Heart left ventricle (tissue), 16 donors: Measurements from ENCODE around the gene BMP10. TPM values are rescaled to one million over a fixed set of nuclear protein-coding genes. Genes with fewer than 3 reads are reported as not detected.

Source experiments
- ATAC-seq, 4 donors: fragments of 200-7000 bp; cut with Tn5 transposase; one replicate each; pipeline ENCODE4 v1.9.1; 2020 to 2022; ENCODE audit warnings: moderate library complexity in 4 of 4, mild to moderate bottlenecking in 3 of 4, moderate number of reproducible peaks in 1 of 4
- DNase-seq, 5 donors: peaks; one replicate each; pipeline ENCODE4 v3.0.0-alpha.2; 2020
- H3K27ac ChIP-seq, 12 donors: fragments of 200-600 bp; sonication (generic) in 4 of 12; one replicate each; pipeline versions ENCODE4 v1.5.0 to v1.8.0; 2016 to 2022; ENCODE audit warnings: mild to moderate bottlenecking in 2 of 12
- H3K27me3 ChIP-seq, 9 donors: fragments of 200-600 bp; sonication (generic) in 2 of 9; one replicate each; pipeline versions ENCODE4 v1.5.1 to v1.8.0; 2016 to 2022; ENCODE audit warnings: mild to moderate bottlenecking in 3 of 9
- H3K36me3 ChIP-seq, 9 donors: fragments of 200-600 bp; sonication (generic) in 2 of 9; one replicate each; pipeline versions ENCODE4 v1.5.0 to v1.8.0; 2018 to 2022; ENCODE audit warnings: mild to moderate bottlenecking in 2 of 9
- H3K4me1 ChIP-seq, 12 donors: fragments of 200-600 bp; sonication (generic) in 4 of 12; one replicate each; pipeline versions ENCODE4 v1.5.0 to v1.8.0; 2016 to 2022; ENCODE audit warnings: mild to moderate bottlenecking in 3 of 12
- H3K4me3 ChIP-seq, 12 donors: fragments of 200-600 bp; sonication (generic) in 4 of 12; one replicate each; pipeline versions ENCODE4 v1.5.0 to v1.8.0; 2017 to 2022; ENCODE audit warnings: mild to moderate bottlenecking in 9 of 12, moderate library complexity in 4 of 12
- H3K9me3 ChIP-seq, 12 donors: fragments of 200-600 bp; sonication (generic) in 4 of 12; one replicate each; pipeline versions ENCODE4 v1.5.0 to v1.8.0; 2016 to 2022; ENCODE audit warnings: mild to moderate bottlenecking in 1 of 12
- POLR2A ChIP-seq, 2 donors: fragments of 450-650 bp; IDR thresholded peaks; one replicate each; pipeline ENCODE4 v1.6.1; 2017; ENCODE audit warnings: antibody characterized with exemption in 2 of 2, mild to moderate bottlenecking in 2 of 2, moderate library complexity in 2 of 2
- WGBS, 4 donors: extraction: QIAGEN DNeasy Blood & Tissue Kit in 2 of 4; methylation state at CpG; one replicate each; pipeline versions ENCODE4 v1.1.5 to v1.1.7; 2013 to 2018; 5-methylcytosine and 5-hydroxymethylcytosine counted together
- intact Hi-C, 10 donors: fragments of 100-400 bp; cut with DNase I; formaldehyde crosslinking; loops; one replicate each; pipeline versions ENCODE4 v1.11.1 to v1.14.2; 2022
- polyA plus RNA-seq, 2 donors: library from polyadenylated mRNA; stranded (reverse); fragments of 200-250 nt; gene quantifications; one replicate each; pipeline ENCODE4 v1.2.3, GENCODE V29; 2013
- total RNA-seq, 9 donors: library from RNA; depleted of rRNA in 2 of 9; stranded (reverse); fragments of >200 nt in 2 of 9; fragmentation: NEBNext Ultra II Directional in 3 of 9; extraction: Animal tissue kit (Norgen Biotek cat#: 25700) in 3 of 9; gene quantifications; one replicate each; pipeline versions ENCODE4 v1.1.0 to v1.2.4, GENCODE V29; 2016 to 2023
- TF ChIP-seq, protein P1 (sequence below), 12 donors: fragments of 200-600 bp; sonication (generic) in 4 of 12; IDR thresholded peaks; one replicate each; pipeline versions ENCODE4 v1.5.0 to v1.8.0; 2018 to 2022; ENCODE audit warnings: antibody characterized with exemption in 12 of 12, mild to moderate bottlenecking in 5 of 12
- donor health status: ischemic (EF 13 %, LVEDD 7.1; RV severe dilation, severe dysfunction).
- donor health status: healthy with polysubstance abuse.
- donor health status: DM: no; HTN: yes; CAD: no.
- donor health status: DM: no; HTN: no; CAD: no.
- donor health status: ischemic (EF 25% LVEDD 6.9; RV normal size, moderate dysfunction).
- donor health status: ischemic (EF 25% LVEDD 5.7; RV mildly dilated, moderate dysfunction).
- donor health status: healthy.
- donor health status: DM: yes; HTN: yes; CAD: no.
- donor health status: ischemic (EF 35%, LVEDD 5.7; RV mildly dilated, moderate dysfunction).
- donor health status: nonischemic (EF 11% LVEDD 7.7; RV severe dilation, severe dysfunction).
- donor health status: DM: yes; HTN: yes; CAD: no.
- donor health status: PGD.
- donor health status: ischemic (EF 29% LVEDD 5.4; RV normal size, mild dysfunction).
- donor health status: nonischemic (EF 23%, LVEDD 6.1; RV moderate dilation, normal function).

Gene BMP10
- total and polyA plus RNA-seq, 11 donors = 0.15 to 5.9 (median 1.7) TPM; not detected in 7

DNA sequence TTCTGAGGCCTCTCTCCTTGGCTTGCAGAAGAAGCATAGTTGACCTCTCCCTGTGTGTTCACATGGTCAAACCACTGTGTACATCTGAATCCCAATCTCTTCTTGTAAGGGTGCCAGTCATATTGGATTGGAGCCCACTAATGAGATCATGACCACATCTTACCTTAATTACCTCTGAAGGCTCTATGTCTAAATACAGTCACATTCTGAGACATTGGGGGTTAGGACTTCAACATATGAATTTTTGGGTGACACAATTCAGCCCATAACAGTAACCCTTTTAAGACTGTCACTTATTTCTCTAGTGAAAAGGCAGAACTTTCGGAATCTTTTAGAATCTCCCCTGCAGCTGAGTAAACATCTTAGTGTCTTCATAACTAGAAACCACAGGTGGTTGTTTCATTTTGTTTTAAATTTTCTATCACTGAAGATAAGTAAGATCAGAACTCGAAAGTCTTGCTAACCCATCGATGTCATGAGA is 33.3 kb downstream of the BMP10 start:
- H3K36me3 ChIP-seq = no peaks in the 10 kb centered on the region
- no peak for TF ChIP-seq POLR2A (IDR thresholded peaks at IDR 0.05)
- TF ChIP-seq, protein P1, sequence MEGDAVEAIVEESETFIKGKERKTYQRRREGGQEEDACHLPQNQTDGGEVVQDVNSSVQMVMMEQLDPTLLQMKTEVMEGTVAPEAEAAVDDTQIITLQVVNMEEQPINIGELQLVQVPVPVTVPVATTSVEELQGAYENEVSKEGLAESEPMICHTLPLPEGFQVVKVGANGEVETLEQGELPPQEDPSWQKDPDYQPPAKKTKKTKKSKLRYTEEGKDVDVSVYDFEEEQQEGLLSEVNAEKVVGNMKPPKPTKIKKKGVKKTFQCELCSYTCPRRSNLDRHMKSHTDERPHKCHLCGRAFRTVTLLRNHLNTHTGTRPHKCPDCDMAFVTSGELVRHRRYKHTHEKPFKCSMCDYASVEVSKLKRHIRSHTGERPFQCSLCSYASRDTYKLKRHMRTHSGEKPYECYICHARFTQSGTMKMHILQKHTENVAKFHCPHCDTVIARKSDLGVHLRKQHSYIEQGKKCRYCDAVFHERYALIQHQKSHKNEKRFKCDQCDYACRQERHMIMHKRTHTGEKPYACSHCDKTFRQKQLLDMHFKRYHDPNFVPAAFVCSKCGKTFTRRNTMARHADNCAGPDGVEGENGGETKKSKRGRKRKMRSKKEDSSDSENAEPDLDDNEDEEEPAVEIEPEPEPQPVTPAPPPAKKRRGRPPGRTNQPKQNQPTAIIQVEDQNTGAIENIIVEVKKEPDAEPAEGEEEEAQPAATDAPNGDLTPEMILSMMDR (IDR thresholded peaks at IDR 0.05) = no peak
- 60 to 83% (median 77%) methylated on average over 3 of the region's 3 CpGs for WGBS, 4 donors
- H3K27me3 ChIP-seq = no peaks in the 10 kb centered on the region
- intact Hi-C loops = loop anchor here in 8 of 10 donors (1.0 to 10.0 kb wide), 6 partner anchors 63 to 87 kb away; no protein-coding TSS in a partner anchor
- no peaks in the 10 kb centered on the region for H3K9me3 ChIP-seq
- ATAC-seq = no peak
- no peak overlapping the region for H3K27ac ChIP-seq
- DNase-seq = no peak
- H3K4me1 ChIP-seq = peaks cover 0 to 47% (median 3%) of the 10 kb centered on the region in 12 donors
- H3K4me3 ChIP-seq = no peak overlapping the region

DNA sequence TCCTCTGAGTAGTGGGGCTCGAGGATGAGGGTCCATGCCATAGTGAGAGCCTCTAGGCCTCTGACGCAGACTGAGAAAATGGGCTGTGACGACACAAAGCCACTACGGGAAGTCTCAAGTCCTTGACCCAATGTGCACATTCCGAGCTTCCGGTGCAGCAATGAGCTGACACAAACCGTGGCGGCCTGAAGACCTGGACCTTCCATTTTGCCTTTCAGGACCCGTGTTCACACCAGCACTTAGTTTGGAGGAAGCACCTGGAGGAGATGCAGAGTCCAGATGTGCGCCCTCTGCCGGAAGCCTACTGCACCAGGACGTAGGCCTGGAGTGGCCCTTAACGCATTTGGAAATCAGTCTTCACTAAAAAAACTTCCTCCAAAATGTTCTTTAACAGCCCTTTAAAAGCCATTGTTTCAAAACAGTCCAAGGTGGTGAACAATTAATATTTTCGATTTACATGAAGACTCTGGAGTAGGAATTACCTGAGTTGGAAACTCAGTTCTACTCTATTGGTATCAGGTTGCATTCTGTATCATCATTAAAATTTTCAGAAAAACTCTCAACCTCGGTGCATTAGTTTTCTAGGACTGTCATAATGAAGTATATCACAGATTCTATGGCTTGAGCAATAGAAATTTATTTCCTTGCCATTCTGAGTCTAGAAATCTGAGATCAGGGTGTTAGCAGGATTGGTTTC is 33.9 kb downstream of the BMP10 start:
- intact Hi-C loops = loop anchor here in 8 of 10 donors (1.0 to 10.0 kb wide), 6 partner anchors 63 to 86 kb away; no protein-coding TSS in a partner anchor
- 61 to 75% (median 69%) methylated on average over 15 of the region's 15 CpGs for WGBS, 4 donors
- Histone ChIP-seq H3K27ac (no peak overlapping the region), H3K4me1 (peaks cover 0 to 53% (median 9%) of the 10 kb centered on the region in 12 donors), H3K9me3 (no peaks in the 10 kb centered on the region), H3K27me3 (no peaks in the 10 kb centered on the region), H3K4me3 (no peak overlapping the region), H3K36me3 (no peaks in the 10 kb centered on the region)
- TF ChIP-seq, protein P1 (IDR thresholded peaks at IDR 0.05) = peak; percentile 52 to 78 (median 67)
- TF ChIP-seq POLR2A (IDR thresholded peaks at IDR 0.05) = no peak
- DNase-seq (peak; percentile 68 to 81 (median 75)), ATAC-seq (peak in 3 of 4 donors; percentile 56 to 67 (median 66))

DNA sequence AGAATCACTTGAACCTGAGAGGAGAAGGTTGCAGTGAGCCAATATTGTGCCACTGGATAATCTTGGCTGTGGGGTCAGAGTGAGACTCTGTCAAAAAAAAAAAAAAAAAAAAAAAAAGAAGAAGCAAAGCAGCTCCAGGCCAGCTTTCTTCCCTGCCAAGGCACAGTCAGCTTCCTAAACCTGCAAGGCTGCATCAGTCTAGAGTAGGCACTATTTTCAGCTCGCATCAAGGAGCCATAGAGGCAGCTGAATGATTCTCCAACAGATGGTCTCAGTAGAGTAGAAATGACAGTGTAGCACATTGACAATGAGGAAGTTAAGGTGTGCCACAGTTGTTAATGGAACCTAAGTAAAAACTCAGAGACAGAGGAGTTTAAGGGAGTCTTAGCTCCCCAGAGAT is 35.6 kb downstream of the BMP10 start:
- Histone ChIP-seq H3K36me3 (no peaks in the 10 kb centered on the region), H3K4me3 (no peak overlapping the region), H3K4me1 (peaks cover 6 to 70% (median 22%) of the 10 kb centered on the region in 12 donors), H3K27ac (peak overlapping the region in 1 of 12 donors; percentile 93), H3K27me3 (no peaks in the 10 kb centered on the region), H3K9me3 (no peaks in the 10 kb centered on the region)
- TF ChIP-seq, protein P1 (IDR thresholded peaks at IDR 0.05) = no peak
- no peak for TF ChIP-seq POLR2A (IDR thresholded peaks at IDR 0.05)
- DNase-seq = no peak
- ATAC-seq = no peak
- 86 to 96% (median 88%) methylated on average over 1 of the region's 1 CpG for WGBS, 4 donors
- intact Hi-C loops = loop anchor here in 7 of 10 donors (2.0 to 10.0 kb wide), 4 partner anchors 61 to 83 kb away; no protein-coding TSS in a partner anchor

DNA sequence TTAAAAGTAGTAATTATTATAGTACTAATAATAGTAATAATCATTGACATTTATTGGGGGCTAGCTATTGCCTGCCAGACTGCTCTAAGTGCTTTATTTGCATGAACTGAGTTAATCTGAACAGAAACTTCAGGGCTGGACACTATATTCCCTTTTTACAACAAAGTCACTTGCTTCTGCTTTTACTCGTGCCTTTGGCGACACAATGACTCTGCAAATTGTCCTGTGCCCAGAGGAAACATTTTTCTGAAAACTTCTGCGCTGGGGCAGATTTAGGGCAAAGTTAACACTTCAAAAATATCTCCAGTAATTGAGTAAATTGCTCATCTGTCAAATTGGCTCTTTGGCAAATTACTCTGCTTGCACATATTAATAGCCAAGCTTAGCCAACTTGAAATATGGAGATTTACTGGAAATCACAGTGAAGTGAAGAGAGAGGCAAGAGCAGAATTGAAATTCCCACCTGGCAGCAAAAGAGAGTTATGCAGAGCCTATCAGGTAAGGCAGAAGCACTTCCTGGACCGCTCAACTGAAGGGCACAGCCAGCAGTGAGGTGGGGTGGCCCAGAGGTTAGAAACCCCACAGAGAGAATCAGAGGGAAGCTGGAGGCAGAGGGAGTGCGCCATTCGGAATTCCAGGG is 36.3 kb downstream of the BMP10 start:
- no peak overlapping the region for H3K4me3 ChIP-seq
- peak overlapping the region in 1 of 12 donors; percentile 93 for H3K27ac ChIP-seq
- no peaks in the 10 kb centered on the region for H3K27me3 ChIP-seq
- intact Hi-C loops = loop anchor here in 9 of 10 donors (5.0 to 10.0 kb wide), 7 partner anchors 58 to 368 kb away; partner anchors contain the start of genes APLF (in 1 of the 9) and FBXO48 (in 1 of the 9)
- peaks cover 6 to 78% (median 26%) of the 10 kb centered on the region in 12 donors for H3K4me1 ChIP-seq
- ATAC-seq = no peak
- no peaks in the 10 kb centered on the region for H3K9me3 ChIP-seq
- 87 to 93% (median 89%) methylated on average over 6 of the region's 6 CpGs for WGBS, 4 donors
- no peak for DNase-seq
- H3K36me3 ChIP-seq = no peaks in the 10 kb centered on the region
- TF ChIP-seq, protein P1 (IDR thresholded peaks at IDR 0.05) = no peak
- no peak for TF ChIP-seq POLR2A (IDR thresholded peaks at IDR 0.05)
